ENCODE results near the gene TMSB15C.

DNA sequence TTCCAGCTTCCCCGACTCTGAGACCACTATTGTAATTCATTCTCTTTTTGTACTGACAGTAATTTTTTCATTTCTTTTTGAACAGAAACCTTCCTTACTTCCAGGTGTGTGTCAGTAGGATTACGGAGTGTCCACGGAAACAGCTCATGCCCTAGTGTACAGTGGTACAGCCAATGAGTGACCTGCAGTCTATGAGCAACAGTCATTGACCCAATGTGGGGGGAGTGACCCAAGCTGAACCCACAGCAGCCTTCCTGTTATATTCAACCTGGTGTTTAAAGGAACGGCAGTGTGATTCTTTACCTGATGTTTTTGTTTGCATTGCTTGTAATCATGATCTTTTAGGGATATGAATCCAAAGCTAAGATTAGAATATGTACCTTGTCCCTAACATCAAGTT, 35.0 kb downstream of the TMSB15C start:
- no peak for TF ChIP-seq CTCF (IDR thresholded peaks at IDR 0.05)
- TF ChIP-seq EP300 (IDR thresholded peaks at IDR 0.05), result no peak
- TF ChIP-seq POLR2A (IDR thresholded peaks at IDR 0.05), result no peak
